GM21786 (cell line): ENCODE measurements around the gene FAM219B.
"Not testable (repeated sequence)": the region's sequence is repeated elsewhere in the genome, so short reads cannot be mapped to it uniquely, and the experiment has no call there.

Source experiments
- ATAC-seq: cut with Tn5 transposase; IDR thresholded peaks from one replicate; pipeline ENCODE4 v1.9.1; 2021; ENCODE audit not compliant: unreplicated experiment

Gene FAM219B

GRCh38 chr15:74906450-74907162 lies at the start of gene FAM219B:
Gene FAM219B (minus strand): TSS chr15:74906851. CDS start chr15:74906800, 51 bp downstream.
- peak; percentile 86 for ATAC-seq

GRCh38 chr15:74955796-74956647 lies 49.4 kb upstream of the FAM219B start:
- ATAC-seq: peak; percentile 31

GRCh38 chr15:74955017-74955416 lies 48.4 kb upstream of the FAM219B start:
- ATAC-seq: no peak

GRCh38 chr15:74954515-74954914 lies 47.9 kb upstream of the FAM219B start:
- ATAC-seq: no peak

- ATAC-seq: no peak
These were observed 44.4 kb upstream of the FAM219B start for GRCh38 chr15:74951006-74951405.

GRCh38 chr15:74950078-74950908 lies 43.6 kb upstream of the FAM219B start:
- ATAC-seq: no peak

- ATAC-seq: peak; percentile 78
These were observed 31.1 kb upstream of the FAM219B start, which contains the start of gene COX5A for GRCh38 chr15:74937590-74938371. Gene COX5A (minus strand): TSS chr15:74938073. CDS start chr15:74938014, 59 bp downstream.

GRCh38 chr15:74937272-74937589 lies 30.6 kb upstream of the FAM219B start:
- ATAC-seq: no peak

GRCh38 chr15:74935193-74935592 lies 28.5 kb upstream of the FAM219B start:
- ATAC-seq: not testable (repeated sequence)

- ATAC-seq: no peak
These were observed 26.9 kb upstream of the FAM219B start for GRCh38 chr15:74933573-74933972.

GRCh38 chr15:74928771-74929198 lies 22.1 kb upstream of the FAM219B start:
- no peak for ATAC-seq

- no peak for ATAC-seq
These were observed 17.9 kb upstream of the FAM219B start for GRCh38 chr15:74924525-74924924.

GRCh38 chr15:74920456-74920855 lies 13.8 kb upstream of the FAM219B start:
- no peak for ATAC-seq

- no peak for ATAC-seq
These were observed 11.0 kb upstream of the FAM219B start for GRCh38 chr15:74917676-74918075.

GRCh38 chr15:74913799-74914198 lies 7.1 kb upstream of the FAM219B start:
- ATAC-seq: not testable (repeated sequence)

GRCh38 chr15:74913041-74913440 lies 6.4 kb upstream of the FAM219B start:
- no peak for ATAC-seq

GRCh38 chr15:74908635-74909034 lies 2.0 kb upstream of the FAM219B start:
- no peak for ATAC-seq

- no peak for ATAC-seq
These were observed 666 bp upstream of the FAM219B start for GRCh38 chr15:74907163-74907870.

- ATAC-seq: peak; percentile 19
These were observed 593 bp downstream of the FAM219B start for GRCh38 chr15:74906067-74906449.
